Muscle of back (tissue), 11 donors: ENCODE data around the gene SLC35G2. TPM values are rescaled to one million over a fixed set of nuclear protein-coding genes. Genes with fewer than 3 reads are reported as not detected.
"Not testable (repeated sequence)": the region's sequence is repeated elsewhere in the genome, so short reads cannot be mapped to it uniquely, and the experiment has no call there.

Experiments
- DNase-seq, 3 donors: peaks; one replicate each; pipeline versions ENCODE4 v3.0.0 to v3.0.0-alpha.2; 2013
- polyA plus RNA-seq, 10 donors: library from polyadenylated mRNA; unstranded; fragments of 120-200 nt; gene quantifications; one replicate each; pipeline ENCODE4 v1.2.1, GENCODE V29; 2013; ENCODE audit not compliant: insufficient read length in 10 of 10

The SLC35G2 gene
- polyA plus RNA-seq, 10 donors, result 1.7 to 3.2 (median 2.0) TPM

GRCh38 chr3:136885357-136886213 is 66.7 kb downstream of the SLC35G2 start:
- no peak for DNase-seq

DNA sequence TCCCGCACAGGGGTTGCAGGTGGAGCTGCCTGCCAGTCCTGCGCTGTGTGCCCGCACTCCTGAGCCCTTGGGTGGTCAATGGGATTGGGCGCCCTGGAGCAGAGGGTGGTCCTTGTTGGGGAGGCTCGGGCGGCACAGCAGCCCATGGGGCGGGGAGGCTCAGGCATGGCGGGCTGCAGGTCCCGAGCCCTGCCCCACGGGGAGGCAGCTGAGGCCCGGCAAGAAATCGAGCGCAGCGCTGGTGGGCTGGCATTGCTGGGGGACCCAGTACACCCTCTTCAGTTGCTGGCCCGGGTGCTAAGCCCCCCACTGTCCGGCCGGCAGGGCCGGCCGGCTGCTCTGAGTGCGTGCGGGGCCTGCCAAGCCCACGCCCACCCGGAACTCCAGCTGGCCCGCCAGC is 71.0 kb downstream of the SLC35G2 start:
- DNase-seq, result no peak

- DNase-seq, result no peak
Observed at GRCh38 chr3:136891934-136892855, 73.3 kb downstream of the SLC35G2 start.

GRCh38 chr3:136893848-136894443 is 75.0 kb downstream of the SLC35G2 start:
- DNase-seq, result no peak

DNA sequence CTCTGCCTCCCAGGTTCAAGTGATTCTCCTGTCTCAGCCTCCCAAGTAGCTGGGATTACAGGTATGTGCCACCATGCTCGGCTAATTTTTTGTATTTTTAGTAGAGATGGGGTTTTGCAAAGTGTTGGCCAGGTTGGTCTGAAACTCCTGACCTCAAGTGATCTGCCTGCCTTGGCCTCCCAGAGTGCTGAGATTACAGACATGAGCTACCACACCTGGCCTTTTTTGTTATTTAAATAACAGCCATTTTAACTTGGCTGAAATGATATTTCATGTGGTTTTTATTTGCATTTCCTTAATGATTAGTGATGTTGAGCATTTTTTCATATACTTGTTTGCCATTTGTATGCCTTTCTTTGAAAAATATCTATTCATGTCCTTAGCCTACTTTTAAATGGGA is 78.2 kb downstream of the SLC35G2 start:
- DNase-seq, result not testable (repeated sequence)

- no peak for DNase-seq
Observed at GRCh38 chr3:136898549-136898948, 79.6 kb downstream of the SLC35G2 start.

DNA sequence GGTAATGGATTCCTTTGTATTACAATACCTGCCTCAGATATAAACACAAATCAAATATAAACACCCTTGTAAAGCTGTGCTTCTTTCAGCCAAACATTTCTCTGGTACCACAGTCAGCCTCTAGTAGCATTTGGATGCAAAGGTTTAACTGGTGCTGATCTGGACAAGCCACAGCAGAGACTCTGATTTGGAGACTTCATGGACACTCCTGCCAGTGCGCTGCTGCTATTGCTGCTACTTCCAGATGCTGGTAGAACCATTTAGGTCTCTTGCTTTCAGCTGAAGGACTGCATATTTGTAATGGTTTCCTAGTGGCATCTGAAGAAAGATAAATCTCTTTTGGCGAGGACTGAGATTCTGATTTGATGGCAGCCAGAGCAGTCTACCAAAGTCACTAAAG is 80.0 kb downstream of the SLC35G2 start:
- DNase-seq, result no peak

DNA sequence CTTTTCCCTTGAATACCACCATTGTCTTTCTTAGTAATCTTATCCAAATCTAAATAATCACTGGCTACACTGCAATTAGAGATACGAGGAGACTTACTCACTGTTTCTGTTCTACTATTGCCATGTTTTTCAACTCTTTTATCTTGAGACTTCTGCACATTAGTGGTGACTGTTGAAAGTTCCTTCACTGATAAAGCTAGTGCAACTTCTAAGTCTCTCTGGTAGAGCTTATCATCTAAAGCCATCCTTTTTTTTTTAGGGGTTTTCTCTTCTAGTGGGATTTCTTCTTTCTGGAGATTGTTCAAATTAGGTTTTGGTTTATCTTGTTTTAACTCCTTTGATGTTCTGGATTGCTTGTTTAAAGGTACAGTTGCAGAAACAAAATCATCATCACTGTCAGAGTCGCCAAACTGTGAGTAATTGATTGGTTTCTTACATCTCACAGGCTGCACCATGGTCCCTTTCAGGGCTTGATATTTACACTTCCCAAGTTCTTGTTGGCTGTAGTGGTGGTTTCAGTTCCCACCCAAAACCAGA is 80.8 kb downstream of the SLC35G2 start:
- no peak for DNase-seq

GRCh38 chr3:136900694-136901093 is 81.8 kb downstream of the SLC35G2 start:
- DNase-seq, result not testable (repeated sequence)

DNA sequence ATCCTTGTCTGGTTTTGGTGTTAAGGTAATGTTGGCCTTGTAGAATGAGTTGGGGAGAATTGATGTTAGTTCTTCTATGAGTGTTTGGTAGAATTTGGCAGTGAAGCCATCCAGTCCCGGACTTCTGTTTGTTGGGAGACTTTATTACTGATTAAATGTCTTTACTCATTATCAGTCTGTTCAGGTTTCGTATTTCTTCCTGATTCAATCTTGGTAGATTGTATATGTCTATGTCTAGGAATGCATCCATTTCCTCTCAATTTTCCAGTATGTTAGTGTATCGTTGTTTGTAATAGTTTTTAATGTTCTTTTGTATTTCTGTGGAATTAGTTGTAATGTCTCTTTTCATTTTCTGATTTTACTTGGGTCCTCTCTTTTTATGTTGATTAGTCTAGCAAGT is 82.5 kb downstream of the SLC35G2 start:
- no peak for DNase-seq

GRCh38 chr3:136902530-136902929 is 83.6 kb downstream of the SLC35G2 start:
- not testable (repeated sequence) for DNase-seq

- no peak for DNase-seq
Observed at GRCh38 chr3:136903899-136904298, 85.0 kb downstream of the SLC35G2 start.

GRCh38 chr3:136904746-136905145 is 85.8 kb downstream of the SLC35G2 start:
- DNase-seq, result no peak

Other genes with a start within 250 kb of the SLC35G2 start
- gene STAG1, start 66.7 kb upstream of the SLC35G2 start, polyA plus RNA-seq, result 10 to 100 TPM; 27.3 to 42.6 (median 35.2) TPM
- 10 to 100 TPM; 25.6 to 35.2 (median 29.3) TPM for gene NCK1, start 43.1 kb downstream of the SLC35G2 start, polyA plus RNA-seq
- gene IL20RB, start 138.9 kb downstream of the SLC35G2 start, polyA plus RNA-seq, result 1 to 10 TPM in 1 of 10 donors, under 1 TPM in 9; 0.56 to 1.9 (median 0.82) TPM